ENCODE measurements around the gene EARS2.

- TF ChIP-seq CTCF (IDR thresholded peaks at IDR 0.05) (no peak), POLR2A (IDR thresholded peaks at IDR 0.05) (no peak)
These were observed 54.7 kb downstream of the EARS2 start for GRCh38 chr16:23502466-23502865.

Data from adrenal gland (tissue), 5 donors.